Measurements from ENCODE around the gene MTRF1L.
"Not testable (repeated sequence)": the region's sequence is repeated elsewhere in the genome, so short reads cannot be mapped to it uniquely, and the experiment has no call there.

The MTRF1L gene

GRCh38 chr6:153013438-153013837 is 10.9 kb upstream of the MTRF1L start:
- no peak for DNase-seq (ENCODE audit: low read depth, low spot score)
- no peak overlapping the region for H3K27ac ChIP-seq

DNA sequence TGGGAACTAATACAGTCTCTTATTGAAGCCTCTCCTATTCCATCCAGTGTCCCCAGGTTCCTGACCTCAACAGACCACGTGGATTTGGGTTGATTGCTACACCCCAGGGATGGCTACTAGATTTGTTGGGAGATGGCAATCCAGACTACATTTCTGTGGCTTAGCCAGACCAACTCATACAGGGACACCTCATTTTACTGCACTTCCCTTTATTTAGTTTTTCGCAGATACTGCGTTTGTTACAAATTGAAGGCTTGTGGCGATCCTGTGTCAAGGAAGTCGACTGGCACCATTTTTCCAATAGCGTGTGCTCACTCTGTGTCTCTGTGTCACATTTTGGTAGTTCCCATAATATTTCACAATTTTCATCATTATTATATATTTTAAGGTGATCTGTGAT is 10.3 kb upstream of the MTRF1L start:
- no peak for DNase-seq (ENCODE audit: low read depth, low spot score)
- no peak overlapping the region for H3K27ac ChIP-seq

GRCh38 chr6:153003366-153003690 is 819 bp upstream of the MTRF1L start:
- H3K27ac ChIP-seq: peak overlapping the region; percentile 71
- DNase-seq (ENCODE audit: low read depth, low spot score): no peak

- DNase-seq (ENCODE audit: low read depth, low spot score): no peak
- peak overlapping the region; percentile 71 for H3K27ac ChIP-seq
These were observed 519 bp downstream of the MTRF1L start for GRCh38 chr6:153001767-153002612.

DNA sequence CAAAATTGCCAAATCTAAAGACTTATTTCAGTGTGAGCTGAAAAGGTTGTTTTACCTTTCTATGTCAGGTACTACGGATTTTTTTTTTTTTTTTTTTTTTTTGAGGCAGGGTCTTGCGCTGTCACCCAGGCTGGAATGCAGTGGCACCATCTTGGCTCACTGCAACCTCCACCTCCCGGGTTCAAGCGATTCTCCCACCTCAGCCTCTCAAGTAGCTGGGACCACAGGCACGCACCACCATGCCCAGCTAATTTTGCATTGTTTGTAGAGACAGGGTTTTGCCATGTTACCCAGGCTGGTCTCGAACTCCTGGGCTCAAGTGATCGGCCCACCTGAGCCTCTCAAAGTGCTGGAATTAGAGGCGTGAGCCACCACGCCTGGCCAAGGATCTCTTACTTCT is 1.7 kb downstream of the MTRF1L start:
- H3K27ac ChIP-seq; DNase-seq (ENCODE audit: low read depth, low spot score): not testable (repeated sequence)

DNA sequence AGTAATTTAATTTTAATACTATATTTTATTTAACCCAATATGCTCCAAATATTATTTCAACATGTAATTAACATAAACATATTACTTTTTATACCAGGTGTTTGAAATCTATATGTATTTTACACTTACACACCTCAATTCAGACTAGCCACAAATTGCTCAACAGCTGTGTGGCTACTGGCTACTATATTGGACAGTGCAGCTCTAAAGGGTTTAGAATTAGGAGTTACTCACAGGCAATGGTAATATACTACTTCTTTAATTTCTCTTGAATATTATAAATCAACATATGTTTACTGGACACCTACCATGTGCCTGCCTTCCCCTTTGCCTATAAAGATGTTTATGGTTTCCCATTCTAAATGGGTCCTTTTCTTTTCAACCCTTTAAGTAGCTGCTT is 2.3 kb downstream of the MTRF1L start:
- no peak overlapping the region for H3K27ac ChIP-seq

GRCh38 chr6:152999538-152999937 is 3.0 kb downstream of the MTRF1L start:
- DNase-seq (ENCODE audit: low read depth, low spot score); H3K27ac ChIP-seq: not testable (repeated sequence)

More for the DNA sequence above, 2.3 kb downstream of the MTRF1L start:
- no peak for DNase-seq (ENCODE audit: low read depth, low spot score)

DNA sequence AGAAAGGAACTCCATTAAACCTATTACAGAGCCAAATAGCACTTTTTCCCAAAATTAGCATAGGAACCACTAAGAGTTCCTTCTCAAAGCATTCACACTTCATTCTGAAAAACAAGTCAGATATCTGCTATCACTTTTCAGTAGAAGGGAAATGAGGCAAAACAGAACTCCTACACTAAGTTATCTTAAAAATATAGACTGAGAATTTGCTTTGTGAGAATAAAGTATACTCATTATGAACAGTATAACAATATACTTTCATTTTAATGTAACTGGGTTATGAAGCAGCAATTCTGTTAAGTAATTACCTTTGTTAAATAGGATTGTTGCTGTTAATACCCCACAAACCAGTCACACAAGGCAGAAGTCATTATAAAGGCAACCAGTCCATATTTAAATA is 8.7 kb downstream of the MTRF1L start:
- no peak overlapping the region for H3K27ac ChIP-seq
- DNase-seq (ENCODE audit: low read depth, low spot score): no peak

GRCh38 chr6:152993431-152993830 is 9.1 kb downstream of the MTRF1L start:
- DNase-seq (ENCODE audit: low read depth, low spot score): no peak
- H3K27ac ChIP-seq: no peak overlapping the region

DNA sequence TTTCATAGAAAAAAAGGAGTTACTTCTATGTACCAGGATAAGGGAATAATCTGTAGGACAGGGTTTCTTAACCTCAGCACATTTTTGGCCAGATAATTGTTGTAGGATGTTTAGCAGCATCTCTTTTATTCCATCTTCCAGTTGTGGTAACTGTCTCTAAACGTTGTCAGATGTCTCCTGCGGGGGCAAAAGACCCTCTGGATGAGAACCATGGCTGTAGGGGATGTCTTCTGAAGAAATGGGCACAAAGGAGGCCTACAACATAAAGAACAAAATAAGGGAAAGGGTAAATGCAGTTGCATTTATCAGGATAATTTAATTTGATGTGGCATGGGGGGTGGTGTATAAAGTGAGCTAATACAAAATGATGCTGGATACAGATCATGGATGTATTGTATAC is 15.5 kb downstream of the MTRF1L start:
- DNase-seq (ENCODE audit: low read depth, low spot score): no peak

DNA sequence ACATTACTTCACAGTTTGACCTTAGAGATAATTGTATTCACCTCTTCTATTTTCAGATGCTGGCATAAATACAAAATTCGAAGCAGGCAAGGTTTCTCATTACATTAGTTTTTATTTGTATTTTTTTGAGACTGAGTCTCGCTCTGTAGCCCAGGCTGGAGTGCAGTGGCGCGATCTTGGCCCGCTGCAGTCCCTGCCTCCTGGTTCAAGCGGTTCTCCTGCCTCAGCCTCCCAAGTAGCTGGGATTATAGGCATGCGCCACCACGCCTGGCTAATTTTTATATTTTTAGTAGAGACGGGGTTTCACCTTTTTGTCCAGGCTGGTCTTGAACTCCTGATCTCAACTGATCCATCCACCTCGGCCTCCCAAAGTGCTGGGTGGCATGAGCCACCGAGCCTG is 17.2 kb downstream of the MTRF1L start:
- not testable (repeated sequence) for DNase-seq (ENCODE audit: low read depth, low spot score); H3K27ac ChIP-seq

More for the DNA sequence above, 15.5 kb downstream of the MTRF1L start:
- H3K27ac ChIP-seq: no peak overlapping the region

- DNase-seq (ENCODE audit: low read depth, low spot score): no peak
- H3K27ac ChIP-seq: peak overlapping the region; percentile 82
These were observed 18.0 kb downstream of the MTRF1L start for GRCh38 chr6:152984513-152984872.

DNA sequence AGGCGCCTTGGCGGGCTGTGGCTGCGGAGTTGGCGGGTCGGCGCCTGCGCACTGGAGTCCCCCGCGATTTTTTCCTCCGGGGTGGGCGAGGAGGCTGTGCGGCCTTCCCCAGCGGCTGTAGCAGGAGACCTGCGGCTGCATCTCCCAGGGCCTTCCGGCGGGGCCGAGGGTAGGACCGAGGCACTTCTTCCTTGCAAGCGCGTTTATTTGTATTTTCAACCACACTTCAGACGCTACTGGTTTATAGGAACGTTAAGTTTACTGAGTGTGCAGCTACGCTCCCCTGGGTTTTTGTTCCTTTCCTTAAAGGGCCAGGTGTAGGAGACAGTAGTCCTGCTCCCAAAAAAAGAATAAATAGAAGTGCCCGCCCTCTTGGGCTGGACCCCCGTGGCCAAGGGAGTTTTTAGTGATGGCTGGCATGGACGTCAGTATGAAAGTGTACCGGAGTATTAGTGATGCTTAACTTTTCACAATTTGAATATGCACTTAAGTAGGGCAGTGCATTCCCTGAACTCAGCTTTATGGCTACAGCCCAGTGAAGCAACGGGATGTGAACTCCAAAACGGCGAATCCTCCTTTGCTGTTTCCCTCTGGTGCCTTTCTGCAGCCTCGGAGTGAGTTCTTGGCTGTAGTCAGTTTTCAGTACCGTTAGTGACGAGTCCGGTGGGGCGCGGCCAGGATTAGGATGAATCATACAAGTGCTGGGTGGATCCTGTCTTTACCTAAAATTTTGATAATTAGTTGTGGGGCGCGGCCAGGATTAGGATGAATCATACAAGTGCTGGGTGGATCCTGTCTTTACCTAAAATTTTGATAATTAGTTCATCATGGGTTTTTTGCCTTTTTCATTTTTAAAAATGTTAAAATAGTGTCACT is 18.6 kb downstream of the MTRF1L start:
- DNase-seq (ENCODE audit: low read depth, low spot score): peak; percentile 40
- H3K27ac ChIP-seq: peak overlapping the region; percentile 82

- H3K27ac ChIP-seq: peak within 1 kb of the TSS; percentile 82
- DNase-seq (ENCODE audit: low read depth, low spot score): peak; percentile 91
These were observed 19.4 kb downstream of the MTRF1L start, which contains the start of gene FBXO5 for GRCh38 chr6:152982904-152983636. Gene FBXO5, minus strand, starts transcription at chr6:152983041. Its CDS starts 82 bp downstream, at chr6:152982959.

GRCh38 chr6:152981989-152982903 is 20.3 kb downstream of the MTRF1L start:
- no peak overlapping the region for H3K27ac ChIP-seq
- no peak for DNase-seq (ENCODE audit: low read depth, low spot score)

DNA sequence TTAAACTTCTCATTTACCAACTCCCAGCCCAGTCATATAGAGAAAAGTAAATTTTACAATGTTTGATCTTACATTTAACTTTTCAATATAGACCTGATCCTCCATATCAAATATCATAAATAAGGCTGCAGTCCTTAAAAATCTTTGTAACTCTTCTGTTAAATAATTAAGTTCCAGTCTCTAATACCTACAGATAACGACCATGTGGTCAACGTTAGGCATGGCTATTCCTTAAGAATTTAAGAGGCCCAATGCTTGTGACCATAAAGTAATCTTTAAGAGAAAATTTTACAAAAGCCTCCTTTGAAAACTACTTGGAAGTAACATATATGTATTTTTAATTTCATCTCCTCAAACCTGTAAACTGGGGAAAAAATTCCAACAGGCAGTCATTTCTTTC is 21.3 kb downstream of the MTRF1L start:
- DNase-seq (ENCODE audit: low read depth, low spot score): no peak
- H3K27ac ChIP-seq: no peak overlapping the region

GRCh38 chr6:152980656-152981055 is 21.9 kb downstream of the MTRF1L start:
- H3K27ac ChIP-seq: no peak overlapping the region

GRCh38 chr6:152979116-152979515 is 23.4 kb downstream of the MTRF1L start:
- no peak overlapping the region for H3K27ac ChIP-seq
- no peak for DNase-seq (ENCODE audit: low read depth, low spot score)

More at GRCh38 chr6:152980656-152981055, 21.9 kb downstream of the MTRF1L start:
- DNase-seq (ENCODE audit: low read depth, low spot score): no peak

- no peak for DNase-seq (ENCODE audit: low read depth, low spot score)
- H3K27ac ChIP-seq: no peak overlapping the region
These were observed 24.5 kb downstream of the MTRF1L start for GRCh38 chr6:152978058-152978457.
